DND-41 (cell line): ENCODE data around the gene GIN1.

Experiments used
- CTCF ChIP-seq: IDR thresholded peaks from 2 replicates; pipeline ENCODE4 v1.5.1; 2012; ENCODE audit warnings: borderline replicate concordance, low read length, moderate library complexity, mild to moderate bottlenecking; ENCODE audit not compliant: poor library complexity, severe bottlenecking; ENCODE audit errors: extremely low read depth
- EZH2 ChIP-seq: IDR thresholded peaks from 3 replicates; pipeline ENCODE4 v1.6.1; 2012; ENCODE audit warnings: borderline replicate concordance, low read depth, mild to moderate bottlenecking, moderate library complexity, low read length, inconsistent platforms; ENCODE audit not compliant: severe bottlenecking

DNA sequence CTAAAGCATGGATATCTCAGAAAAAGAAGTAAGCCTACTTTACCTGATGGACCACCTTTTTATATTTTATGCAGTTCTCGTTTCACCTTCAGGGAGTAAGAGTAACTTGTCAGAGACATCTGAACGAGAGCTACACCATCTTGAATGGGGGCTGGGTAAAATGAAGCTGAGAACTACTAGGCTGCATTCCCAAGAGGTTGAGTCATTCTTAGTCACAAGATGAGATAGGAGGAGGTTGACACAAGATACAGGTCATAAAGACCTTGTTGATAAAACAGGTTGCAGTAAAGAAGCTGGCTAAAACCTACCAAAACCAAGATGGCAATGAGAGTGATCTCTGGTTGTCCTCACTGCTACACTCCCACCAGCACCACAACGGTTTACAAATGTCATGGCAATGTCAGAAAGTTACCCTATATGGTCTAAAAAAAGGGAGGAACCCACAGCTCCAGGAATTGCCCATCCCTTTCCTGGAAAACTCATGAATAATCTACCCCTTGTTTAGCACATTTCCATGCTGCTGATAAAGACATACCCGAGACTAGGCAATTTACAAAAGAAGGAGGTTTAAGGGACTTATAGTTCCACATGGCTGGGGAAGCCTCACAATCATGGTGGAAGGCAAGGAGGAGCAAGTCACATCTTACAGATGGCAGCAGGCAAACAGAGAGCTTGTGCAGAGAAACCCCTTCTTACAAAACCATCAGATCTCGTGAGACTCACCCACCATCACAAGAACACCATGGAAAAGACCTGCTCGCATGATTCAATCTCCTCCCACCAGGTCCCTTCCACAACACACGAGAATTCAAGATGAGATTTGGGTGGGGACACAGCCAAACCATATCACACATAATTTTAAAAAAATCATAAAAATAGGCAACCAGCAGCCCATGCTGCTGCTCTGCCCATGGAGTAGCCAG is 62.5 kb downstream of the GIN1 start:
- TF ChIP-seq CTCF (no peak), EZH2 (no peak)
